ENCODE measurements around the gene MINDY4.

Gene MINDY4

GRCh38 chr7:30915005-30915601 is 143.9 kb downstream of the MINDY4 start:
- no peak for DNase-seq (ENCODE audit: low read depth in 3 of 3)

GRCh38 chr7:30915751-30916150 is 144.5 kb downstream of the MINDY4 start:
- DNase-seq (ENCODE audit: low read depth in 3 of 3), result no peak

GRCh38 chr7:30916255-30916654 is 145.0 kb downstream of the MINDY4 start:
- DNase-seq (ENCODE audit: low read depth in 3 of 3), result no peak

GRCh38 chr7:30916767-30917166 is 145.6 kb downstream of the MINDY4 start:
- no peak for DNase-seq (ENCODE audit: low read depth in 3 of 3)

GRCh38 chr7:30917216-30917893 is 146.1 kb downstream of the MINDY4 start:
- no peak for DNase-seq (ENCODE audit: low read depth in 3 of 3)

- no peak for DNase-seq (ENCODE audit: low read depth in 3 of 3)
Measured at GRCh38 chr7:30918676-30919075, 147.5 kb downstream of the MINDY4 start.

GRCh38 chr7:30920021-30920583 is 148.9 kb downstream of the MINDY4 start:
- no peak for DNase-seq (ENCODE audit: low read depth in 3 of 3)

- DNase-seq (ENCODE audit: low read depth in 3 of 3), result no peak
Measured at GRCh38 chr7:30920584-30921539, 149.6 kb downstream of the MINDY4 start.

- DNase-seq (ENCODE audit: low read depth in 3 of 3), result no peak
Measured at GRCh38 chr7:30921540-30922401, 150.6 kb downstream of the MINDY4 start.

- DNase-seq (ENCODE audit: low read depth in 3 of 3), result no peak
Measured at GRCh38 chr7:30922596-30922995, 151.4 kb downstream of the MINDY4 start.

GRCh38 chr7:30923009-30923773 is 152.0 kb downstream of the MINDY4 start:
- DNase-seq (ENCODE audit: low read depth in 3 of 3), result no peak

- no peak for DNase-seq (ENCODE audit: low read depth in 3 of 3)
Measured at GRCh38 chr7:30923774-30924413, 152.7 kb downstream of the MINDY4 start.

GRCh38 chr7:30924624-30925023 is 153.4 kb downstream of the MINDY4 start:
- no peak for DNase-seq (ENCODE audit: low read depth in 3 of 3)

- no peak for DNase-seq (ENCODE audit: low read depth in 3 of 3)
Measured at GRCh38 chr7:30925117-30925516, 153.9 kb downstream of the MINDY4 start.

GRCh38 chr7:30925913-30926312 is 154.7 kb downstream of the MINDY4 start:
- no peak for DNase-seq (ENCODE audit: low read depth in 3 of 3)

- no peak for DNase-seq (ENCODE audit: low read depth in 3 of 3)
Measured at GRCh38 chr7:30926313-30926712, 155.1 kb downstream of the MINDY4 start.

- no peak for DNase-seq (ENCODE audit: low read depth in 3 of 3)
Measured at GRCh38 chr7:30927040-30927439, 155.8 kb downstream of the MINDY4 start.

- DNase-seq (ENCODE audit: low read depth in 3 of 3), result no peak
Measured at GRCh38 chr7:30927559-30927958, 156.3 kb downstream of the MINDY4 start.

GRCh38 chr7:30928254-30928872 is 157.1 kb downstream of the MINDY4 start:
- DNase-seq (ENCODE audit: low read depth in 3 of 3), result no peak

- no peak for DNase-seq (ENCODE audit: low read depth in 3 of 3)
Measured at GRCh38 chr7:30929686-30930085, 158.5 kb downstream of the MINDY4 start.
